ENCODE results near the gene MOCOS. TPM values are rescaled to one million over a fixed set of nuclear protein-coding genes. Genes with fewer than 3 reads are reported as not detected.

The MOCOS gene
- total and polyA plus RNA-seq, 4 experiments from 2014 or later, result 0.06 to 0.12 TPM; not detected in 2

DNA sequence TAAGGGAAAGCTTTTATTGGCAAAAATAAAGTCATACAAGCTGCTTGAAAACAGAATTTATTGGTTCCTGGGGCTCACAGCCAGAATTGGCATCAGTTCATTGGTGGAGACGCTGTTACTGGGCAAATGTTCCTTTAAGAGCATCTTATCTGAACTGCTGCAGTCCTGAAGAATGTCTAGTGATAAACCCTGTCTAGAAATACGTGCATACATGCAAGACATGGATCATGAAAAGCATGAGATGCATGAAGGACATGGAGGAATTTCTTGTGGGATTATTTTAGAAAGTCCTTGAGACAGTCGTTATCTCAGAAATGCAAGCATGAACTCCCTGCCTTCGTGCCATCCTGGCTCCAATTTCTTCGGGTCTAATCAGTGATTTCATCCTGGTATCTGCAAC lies 77.7 kb downstream of the MOCOS start:
- H3K36me3 Mint-ChIP-seq, result no peaks in the 10 kb centered on the region
- H3K36me3 ChIP-seq (ENCODE audit: insufficient read depth, low read length), result no peaks in the 10 kb centered on the region
- no peak for DNase-seq
- ChIA-PET CTCF (ENCODE audit: partially characterized antibody) (interaction anchor here (1.7 kb wide), 1 partner anchor 19 kb away, joined by 6 read pairs; no protein-coding TSS in a partner anchor), POLR2A (ENCODE audit: partially characterized antibody) (no interaction called here)
- H3K27ac ChIP-seq (ENCODE audit: low read depth, low read length), result no peak overlapping the region
- no peaks in the 10 kb centered on the region for H3K9me3 ChIP-seq (ENCODE audit: control insufficient read depth in 1 of 2, low read length in 2 of 2)
- no peaks in the 10 kb centered on the region for H3K9me3 Mint-ChIP-seq
- H3K4me3 ChIP-seq (ENCODE audit: low read length in 2 of 2), result no peak overlapping the region
- H3K4me1 Mint-ChIP-seq, result no peaks in the 10 kb centered on the region
- H3K27me3 Mint-ChIP-seq, result peaks cover 2 to 5% of the 10 kb centered on the region in 2 donors
- no peak overlapping the region for H3K27ac Mint-ChIP-seq
- intact Hi-C loops (cut with micrococcal nuclease), result no loop called here
- no peaks in the 10 kb centered on the region for H3K27me3 ChIP-seq (ENCODE audit: insufficient read depth, low read length)
- no peaks in the 10 kb centered on the region for H3K4me1 ChIP-seq (ENCODE audit: insufficient read depth, low read length)
- no peak overlapping the region for H3K4me3 Mint-ChIP-seq

DNA sequence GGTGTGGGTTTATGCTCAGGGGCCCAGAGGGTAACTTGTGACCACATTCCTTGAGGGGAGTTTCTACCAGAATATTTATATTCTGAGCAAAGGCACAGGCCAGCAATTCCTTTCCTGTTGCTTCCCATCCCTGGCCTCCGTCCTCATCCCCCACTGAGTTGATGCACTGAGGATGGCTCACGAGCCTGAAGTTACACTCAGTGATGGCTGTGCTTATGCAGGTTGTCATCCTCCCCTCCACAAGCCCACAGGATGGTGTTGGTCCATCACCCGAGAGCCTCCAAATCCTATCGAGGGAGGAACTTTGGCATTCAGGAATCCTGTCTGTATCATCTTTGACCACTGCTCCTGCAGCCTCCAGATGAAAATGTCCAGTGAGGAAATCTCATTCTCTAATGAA lies 81.9 kb downstream of the MOCOS start:
- H3K27me3 ChIP-seq (ENCODE audit: insufficient read depth, low read length), result no peaks in the 10 kb centered on the region
- no peaks in the 10 kb centered on the region for H3K9me3 ChIP-seq (ENCODE audit: control insufficient read depth in 1 of 2, low read length in 2 of 2)
- no peaks in the 10 kb centered on the region for H3K36me3 ChIP-seq (ENCODE audit: insufficient read depth, low read length)
- Mint-ChIP-seq H3K27ac (no peak overlapping the region), H3K27me3 (peaks cover 6% of the 10 kb centered on the region in 2 donors), H3K36me3 (no peaks in the 10 kb centered on the region), H3K4me3 (no peak overlapping the region), H3K9me3 (no peaks in the 10 kb centered on the region), H3K4me1 (no peaks in the 10 kb centered on the region)
- H3K4me1 ChIP-seq (ENCODE audit: insufficient read depth, low read length), result no peaks in the 10 kb centered on the region
- CTCF ChIA-PET (ENCODE audit: partially characterized antibody), result no interaction called here
- POLR2A ChIA-PET (ENCODE audit: partially characterized antibody), result no interaction called here
- no peak for DNase-seq
- no peak overlapping the region for H3K27ac ChIP-seq (ENCODE audit: low read depth, low read length)
- intact Hi-C loops (cut with micrococcal nuclease), result no loop called here
- H3K4me3 ChIP-seq (ENCODE audit: low read length in 2 of 2), result no peak overlapping the region

DNA sequence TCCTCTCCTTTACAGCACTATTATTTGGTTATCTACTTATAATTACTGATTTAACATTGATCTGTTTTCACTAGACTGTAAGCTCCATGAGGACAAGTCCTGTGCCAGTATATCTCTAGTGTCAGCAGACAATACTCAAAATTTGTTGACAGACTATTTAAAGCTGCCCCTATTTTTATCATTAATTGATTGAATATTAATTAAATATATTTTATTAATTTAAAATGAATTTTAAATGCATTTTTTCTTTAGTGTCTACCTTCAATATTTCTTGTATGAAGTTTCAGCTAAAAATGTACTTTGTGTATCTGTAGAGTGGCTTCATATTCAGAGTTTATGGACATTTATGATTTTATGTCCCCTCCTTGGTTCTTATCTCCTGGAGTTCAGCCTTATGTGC lies 83.9 kb downstream of the MOCOS start:
- CTCF ChIA-PET (ENCODE audit: partially characterized antibody), result interaction anchor here (1.3 kb wide), 1 partner anchor 13 kb away, joined by 6 read pairs; no protein-coding TSS in a partner anchor
- POLR2A ChIA-PET (ENCODE audit: partially characterized antibody), result no interaction called here

GRCh38 chr18:36273347-36273746 lies 86.0 kb downstream of the MOCOS start:
- ChIA-PET CTCF (ENCODE audit: partially characterized antibody) (interaction anchor here (1.3 kb wide), 1 partner anchor 11 kb away, joined by 6 read pairs; no protein-coding TSS in a partner anchor), POLR2A (ENCODE audit: partially characterized antibody) (no interaction called here)
- Mint-ChIP-seq H3K27me3 (peaks cover 9 to 10% of the 10 kb centered on the region in 2 donors), H3K4me3 (no peak overlapping the region), H3K36me3 (no peaks in the 10 kb centered on the region), H3K9me3 (no peaks in the 10 kb centered on the region), H3K27ac (no peak overlapping the region), H3K4me1 (no peaks in the 10 kb centered on the region)
- no peaks in the 10 kb centered on the region for H3K27me3 ChIP-seq (ENCODE audit: insufficient read depth, low read length)
- intact Hi-C loops (cut with micrococcal nuclease), result no loop called here
- DNase-seq, result no peak
- no peaks in the 10 kb centered on the region for H3K4me1 ChIP-seq (ENCODE audit: insufficient read depth, low read length)
- H3K9me3 ChIP-seq (ENCODE audit: control insufficient read depth in 1 of 2, low read length in 2 of 2), result no peaks in the 10 kb centered on the region
- no peak overlapping the region for H3K4me3 ChIP-seq (ENCODE audit: low read length in 2 of 2)
- H3K36me3 ChIP-seq (ENCODE audit: insufficient read depth, low read length), result no peaks in the 10 kb centered on the region
- no peak overlapping the region for H3K27ac ChIP-seq (ENCODE audit: low read depth, low read length)

More for the DNA sequence above, 83.9 kb downstream of the MOCOS start:
- no peaks in the 10 kb centered on the region for H3K27me3 ChIP-seq (ENCODE audit: insufficient read depth, low read length)
- intact Hi-C loops (cut with micrococcal nuclease), result no loop called here
- H3K4me3 ChIP-seq (ENCODE audit: low read length in 2 of 2), result no peak overlapping the region
- Mint-ChIP-seq H3K4me3 (no peak overlapping the region), H3K27ac (no peak overlapping the region), H3K36me3 (no peaks in the 10 kb centered on the region), H3K27me3 (peaks cover 8 to 9% of the 10 kb centered on the region in 2 donors), H3K9me3 (no peaks in the 10 kb centered on the region), H3K4me1 (no peaks in the 10 kb centered on the region)
- no peak for DNase-seq
- no peak overlapping the region for H3K27ac ChIP-seq (ENCODE audit: low read depth, low read length)
- no peaks in the 10 kb centered on the region for H3K9me3 ChIP-seq (ENCODE audit: control insufficient read depth in 1 of 2, low read length in 2 of 2)
- H3K4me1 ChIP-seq (ENCODE audit: insufficient read depth, low read length), result no peaks in the 10 kb centered on the region
- no peaks in the 10 kb centered on the region for H3K36me3 ChIP-seq (ENCODE audit: insufficient read depth, low read length)

GRCh38 chr18:36274083-36274715 lies 86.9 kb downstream of the MOCOS start:
- H3K27me3 ChIP-seq (ENCODE audit: insufficient read depth, low read length), result no peaks in the 10 kb centered on the region
- POLR2A ChIA-PET (ENCODE audit: partially characterized antibody), result no interaction called here
- CTCF ChIA-PET (ENCODE audit: partially characterized antibody), result interaction anchor here (1.3 kb wide), 1 partner anchor 10 kb away, joined by 6 read pairs; no protein-coding TSS in a partner anchor
- H3K27ac Mint-ChIP-seq, result no peak overlapping the region
- H3K4me1 ChIP-seq (ENCODE audit: insufficient read depth, low read length), result no peaks in the 10 kb centered on the region
- H3K9me3 Mint-ChIP-seq, result no peaks in the 10 kb centered on the region
- no peak overlapping the region for H3K4me3 Mint-ChIP-seq
- no peak overlapping the region for H3K4me3 ChIP-seq (ENCODE audit: low read length in 2 of 2)
- DNase-seq, result no peak
- no peaks in the 10 kb centered on the region for H3K36me3 Mint-ChIP-seq
- peaks cover 10 to 12% of the 10 kb centered on the region in 2 donors for H3K27me3 Mint-ChIP-seq
- intact Hi-C loops (cut with micrococcal nuclease), result no loop called here
- H3K4me1 Mint-ChIP-seq, result no peaks in the 10 kb centered on the region
- H3K27ac ChIP-seq (ENCODE audit: low read depth, low read length), result no peak overlapping the region
- H3K9me3 ChIP-seq (ENCODE audit: control insufficient read depth in 1 of 2, low read length in 2 of 2), result no peaks in the 10 kb centered on the region
- no peaks in the 10 kb centered on the region for H3K36me3 ChIP-seq (ENCODE audit: insufficient read depth, low read length)

DNA sequence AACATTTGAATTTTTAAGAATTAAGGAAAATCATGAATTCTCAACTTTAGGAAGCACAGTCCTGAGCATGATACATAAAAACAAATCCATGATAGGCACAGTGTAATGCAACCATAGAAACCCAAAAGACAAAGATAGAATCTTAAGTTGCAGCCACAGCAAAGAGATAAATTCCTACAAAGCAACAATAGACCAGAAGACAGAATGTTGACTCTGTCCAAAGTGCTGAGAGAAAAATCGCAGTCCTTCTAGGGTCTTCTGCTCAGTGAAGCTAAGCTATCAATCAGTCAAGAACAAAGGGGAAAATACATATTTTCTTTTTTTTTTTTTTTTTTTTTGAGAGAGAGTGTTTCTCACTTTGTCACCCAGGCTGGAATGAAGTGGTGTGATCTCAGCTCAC lies 88.3 kb downstream of the MOCOS start:
- H3K27ac Mint-ChIP-seq, result no peak overlapping the region
- Histone ChIP-seq H3K4me3 (ENCODE audit: low read length in 2 of 2) (no peak overlapping the region), H3K36me3 (ENCODE audit: insufficient read depth, low read length) (no peaks in the 10 kb centered on the region), H3K4me1 (ENCODE audit: insufficient read depth, low read length) (no peaks in the 10 kb centered on the region), H3K9me3 (ENCODE audit: control insufficient read depth in 1 of 2, low read length in 2 of 2) (no peaks in the 10 kb centered on the region), H3K27ac (ENCODE audit: low read depth, low read length) (no peak overlapping the region), H3K27me3 (ENCODE audit: insufficient read depth, low read length) (no peaks in the 10 kb centered on the region)
- no peaks in the 10 kb centered on the region for H3K4me1 Mint-ChIP-seq
- ChIA-PET CTCF (ENCODE audit: partially characterized antibody) (interaction anchor here (1.3 kb wide), 1 partner anchor 258 kb away, joined by 3 read pairs; no protein-coding TSS in a partner anchor), POLR2A (ENCODE audit: partially characterized antibody) (no interaction called here)
- DNase-seq, result no peak
- H3K4me3 Mint-ChIP-seq, result no peak overlapping the region
- no peaks in the 10 kb centered on the region for H3K9me3 Mint-ChIP-seq
- H3K27me3 Mint-ChIP-seq, result peaks cover 4 to 13% of the 10 kb centered on the region in 2 donors
- H3K36me3 Mint-ChIP-seq, result no peaks in the 10 kb centered on the region
- intact Hi-C loops (cut with micrococcal nuclease), result no loop called here

GRCh38 chr18:36279001-36279400 lies 91.7 kb downstream of the MOCOS start:
- no peaks in the 10 kb centered on the region for H3K9me3 Mint-ChIP-seq
- H3K4me3 Mint-ChIP-seq, result no peak overlapping the region
- ChIA-PET CTCF (ENCODE audit: partially characterized antibody) (interaction anchor here (1.6 to 10.5 kb wide), 3 partner anchors 183 to 522 kb away, joined by 3 to 200 read pairs (median 9); no protein-coding TSS in a partner anchor), POLR2A (ENCODE audit: partially characterized antibody) (no interaction called here)
- no peaks in the 10 kb centered on the region for H3K4me1 ChIP-seq (ENCODE audit: insufficient read depth, low read length)
- H3K27me3 Mint-ChIP-seq, result peaks cover 9 to 15% of the 10 kb centered on the region in 2 donors
- H3K4me1 Mint-ChIP-seq, result no peaks in the 10 kb centered on the region
- H3K36me3 Mint-ChIP-seq, result no peaks in the 10 kb centered on the region
- no peaks in the 10 kb centered on the region for H3K27me3 ChIP-seq (ENCODE audit: insufficient read depth, low read length)
- H3K27ac ChIP-seq (ENCODE audit: low read depth, low read length), result no peak overlapping the region
- H3K4me3 ChIP-seq (ENCODE audit: low read length in 2 of 2), result no peak overlapping the region
- no peak for DNase-seq
- intact Hi-C loops (cut with micrococcal nuclease), result no loop called here
- no peak overlapping the region for H3K27ac Mint-ChIP-seq
- H3K9me3 ChIP-seq (ENCODE audit: control insufficient read depth in 1 of 2, low read length in 2 of 2), result no peaks in the 10 kb centered on the region
- no peaks in the 10 kb centered on the region for H3K36me3 ChIP-seq (ENCODE audit: insufficient read depth, low read length)

Measured in CD4-positive, alpha-beta memory T cell (primary cell).